Right atrium auricular region (tissue), 2 donors: ENCODE results near the gene SPATA6L. TPM values are rescaled to one million over a fixed set of nuclear protein-coding genes. Genes with fewer than 3 reads are reported as not detected.

Source experiments
- DNase-seq: peaks from one replicate; pipeline ENCODE4 v3.0.0-alpha.2; 2019; ENCODE audit warnings: low spot score
- H3K27ac ChIP-seq, 2 donors: fragments of 200-600 bp; sonication (generic); 1 replicate in 1 of 2; 2 replicates in 1 of 2; pipeline ENCODE4 v1.5.1; 2016 to 2019
- H3K27me3 ChIP-seq, 2 donors: fragments of 200-600 bp; sonication (generic); one replicate each; pipeline versions ENCODE4 v1.5.1 to v1.6.0; 2017 to 2019
- H3K36me3 ChIP-seq: fragments of 200-600 bp; sonication (generic); one replicate; pipeline ENCODE4 v1.5.1; 2016
- H3K4me1 ChIP-seq, 2 donors: fragments of 200-600 bp; sonication (generic); one replicate each; pipeline versions ENCODE4 v1.5.1 to v1.6.0; 2017 to 2019
- H3K4me3 ChIP-seq, 2 donors: fragments of 200-600 bp; sonication (generic); 1 replicate in 1 of 2; 2 replicates in 1 of 2; pipeline ENCODE4 v1.5.1; 2017 to 2019; ENCODE audit warnings: mild to moderate bottlenecking in 1 of 2, moderate library complexity in 1 of 2
- H3K9me3 ChIP-seq, 2 donors: fragments of 200-600 bp; sonication (generic); one replicate each; pipeline ENCODE4 v1.5.1; 2019
- total RNA-seq, 2 donors: library from RNA; depleted of rRNA; stranded (reverse); fragments of >200 nt; gene quantifications; one replicate each; pipeline ENCODE4 v1.1.0, GENCODE V29; 2016
- TF ChIP-seq, protein P1 (sequence below), 2 donors: fragments of 200-600 bp; sonication (generic); IDR thresholded peaks; one replicate each; pipeline ENCODE4 v1.5.1; 2019; ENCODE audit warnings: antibody characterized with exemption in 2 of 2

The SPATA6L gene
- total RNA-seq, 2 donors from 2014 or later: 0.15 to 1.3 TPM

DNA sequence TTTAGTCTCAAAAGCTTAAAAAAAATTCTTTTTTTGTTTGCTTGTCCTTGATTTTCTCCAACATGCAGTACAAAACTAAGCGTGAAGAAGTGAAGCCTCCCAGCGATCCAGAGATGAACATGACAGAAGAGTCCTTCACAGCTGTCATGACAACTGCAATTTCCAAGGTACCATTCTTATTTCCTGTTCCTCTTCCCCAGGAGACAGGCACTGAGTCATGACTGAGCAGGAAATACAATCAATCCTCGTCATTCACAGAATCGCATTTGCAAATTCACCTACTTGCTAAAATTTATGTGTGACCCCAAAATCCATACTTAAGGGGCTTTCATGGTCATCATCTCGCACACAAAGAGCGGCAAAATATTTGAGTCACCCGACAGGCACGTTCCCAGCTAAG is 98.7 kb downstream of the SPATA6L start:
- TF ChIP-seq, protein P1, sequence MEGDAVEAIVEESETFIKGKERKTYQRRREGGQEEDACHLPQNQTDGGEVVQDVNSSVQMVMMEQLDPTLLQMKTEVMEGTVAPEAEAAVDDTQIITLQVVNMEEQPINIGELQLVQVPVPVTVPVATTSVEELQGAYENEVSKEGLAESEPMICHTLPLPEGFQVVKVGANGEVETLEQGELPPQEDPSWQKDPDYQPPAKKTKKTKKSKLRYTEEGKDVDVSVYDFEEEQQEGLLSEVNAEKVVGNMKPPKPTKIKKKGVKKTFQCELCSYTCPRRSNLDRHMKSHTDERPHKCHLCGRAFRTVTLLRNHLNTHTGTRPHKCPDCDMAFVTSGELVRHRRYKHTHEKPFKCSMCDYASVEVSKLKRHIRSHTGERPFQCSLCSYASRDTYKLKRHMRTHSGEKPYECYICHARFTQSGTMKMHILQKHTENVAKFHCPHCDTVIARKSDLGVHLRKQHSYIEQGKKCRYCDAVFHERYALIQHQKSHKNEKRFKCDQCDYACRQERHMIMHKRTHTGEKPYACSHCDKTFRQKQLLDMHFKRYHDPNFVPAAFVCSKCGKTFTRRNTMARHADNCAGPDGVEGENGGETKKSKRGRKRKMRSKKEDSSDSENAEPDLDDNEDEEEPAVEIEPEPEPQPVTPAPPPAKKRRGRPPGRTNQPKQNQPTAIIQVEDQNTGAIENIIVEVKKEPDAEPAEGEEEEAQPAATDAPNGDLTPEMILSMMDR (IDR thresholded peaks at IDR 0.05): no peak
- Histone ChIP-seq H3K36me3 (no peaks in the 10 kb centered on the region), H3K9me3 (no peaks in the 10 kb centered on the region), H3K4me3 (no peak overlapping the region), H3K4me1 (no peaks in the 10 kb centered on the region), H3K27ac (no peak overlapping the region), H3K27me3 (no peaks in the 10 kb centered on the region)
- no peak for DNase-seq

DNA sequence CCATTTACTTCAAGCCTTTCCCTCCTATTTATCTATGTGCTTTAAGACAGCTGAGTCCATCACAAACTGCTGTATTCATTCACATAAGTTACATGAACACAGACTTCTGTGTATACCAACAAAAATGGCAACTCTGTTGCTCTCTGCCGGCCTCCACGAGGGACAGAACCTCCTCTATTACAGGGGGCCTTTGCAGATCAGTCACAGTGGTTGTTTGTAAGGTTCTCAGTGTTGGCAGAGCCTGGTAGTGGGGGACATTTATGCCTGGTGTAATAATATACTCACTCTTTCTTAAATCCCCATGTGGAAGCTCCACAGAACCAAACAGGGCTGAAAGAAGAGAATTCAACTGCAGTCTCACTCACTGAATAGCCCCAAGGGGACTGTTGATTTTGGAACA is 99.5 kb downstream of the SPATA6L start:
- Histone ChIP-seq H3K36me3 (no peaks in the 10 kb centered on the region), H3K27me3 (no peaks in the 10 kb centered on the region), H3K4me1 (no peaks in the 10 kb centered on the region), H3K27ac (no peak overlapping the region), H3K9me3 (no peaks in the 10 kb centered on the region), H3K4me3 (no peak overlapping the region)
- no peak for DNase-seq
- TF ChIP-seq, protein P1 (IDR thresholded peaks at IDR 0.05): no peak

DNA sequence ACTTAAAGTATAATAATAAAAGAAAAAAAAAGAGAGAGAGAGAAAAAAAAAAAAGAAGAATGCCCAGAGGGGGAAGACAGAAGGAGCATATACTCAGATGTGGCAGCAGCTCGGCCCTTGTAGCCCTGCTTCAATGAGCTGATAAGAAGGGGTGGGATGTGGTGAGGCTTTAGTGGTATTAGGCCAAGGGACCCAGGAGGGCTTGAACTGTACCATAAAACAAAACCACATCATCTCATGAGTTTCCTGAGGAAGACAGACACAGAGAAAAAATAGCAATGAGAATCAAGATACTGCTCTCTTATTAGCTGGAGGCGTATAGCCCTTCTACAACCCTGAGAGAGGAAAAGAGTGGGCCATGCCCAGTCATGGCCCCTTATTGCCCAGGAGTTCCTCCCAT is 103.2 kb downstream of the SPATA6L start:
- peaks cover 0 to 4% of the 10 kb centered on the region in 2 donors for H3K4me1 ChIP-seq
- no peak overlapping the region for H3K27ac ChIP-seq
- no peaks in the 10 kb centered on the region for H3K27me3 ChIP-seq
- no peaks in the 10 kb centered on the region for H3K9me3 ChIP-seq
- TF ChIP-seq, protein P1 (IDR thresholded peaks at IDR 0.05): no peak
- H3K4me3 ChIP-seq: no peak overlapping the region
- no peaks in the 10 kb centered on the region for H3K36me3 ChIP-seq
- DNase-seq: no peak

DNA sequence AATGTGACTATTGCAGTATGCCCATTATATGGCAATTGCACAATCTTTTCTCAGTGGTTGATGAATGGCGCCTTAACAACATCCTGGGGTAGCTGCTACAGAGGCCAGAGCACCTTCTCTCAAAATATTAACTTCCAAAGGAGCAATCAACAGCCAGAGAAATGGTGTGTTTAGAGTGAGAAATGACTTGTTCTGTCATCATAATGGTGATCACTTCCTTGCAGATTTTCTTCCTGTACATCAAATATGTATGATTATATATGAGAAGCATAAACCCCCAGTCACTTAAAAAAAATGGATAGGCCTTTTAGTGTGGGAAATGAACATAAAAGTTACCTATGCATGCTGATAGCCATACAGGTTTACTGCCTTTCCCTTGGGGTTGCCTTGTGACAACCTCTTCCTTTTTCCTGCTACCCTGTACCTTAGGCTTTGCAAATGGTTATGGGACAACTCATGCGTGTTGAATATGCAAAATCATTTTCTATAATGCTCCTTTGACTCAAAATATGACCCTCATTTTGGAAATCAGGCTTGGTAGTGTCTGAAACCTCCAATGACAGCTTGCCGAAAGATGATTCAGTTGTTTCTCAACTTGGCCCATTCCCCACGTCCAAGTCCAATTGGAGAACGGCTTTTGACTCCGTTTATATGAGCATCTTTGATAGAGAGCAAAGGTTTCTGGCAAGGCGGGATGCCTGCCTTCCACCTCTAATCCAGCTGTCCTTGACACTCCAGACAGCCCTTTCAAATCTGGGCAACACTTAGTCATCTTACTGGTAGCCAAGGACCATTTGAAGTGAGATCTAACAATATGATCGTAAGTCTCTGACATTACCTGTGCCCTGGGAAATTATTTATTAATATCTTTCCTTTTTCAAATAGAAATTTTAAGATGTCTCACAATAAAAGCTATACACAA is 106.8 kb downstream of the SPATA6L start:
- Histone ChIP-seq H3K27me3 (no peaks in the 10 kb centered on the region), H3K4me3 (no peak overlapping the region), H3K9me3 (no peaks in the 10 kb centered on the region), H3K27ac (no peak overlapping the region), H3K36me3 (no peaks in the 10 kb centered on the region), H3K4me1 (peaks cover 0 to 5% of the 10 kb centered on the region in 2 donors)
- TF ChIP-seq, protein P1 (IDR thresholded peaks at IDR 0.05): no peak
- no peak for DNase-seq

DNA sequence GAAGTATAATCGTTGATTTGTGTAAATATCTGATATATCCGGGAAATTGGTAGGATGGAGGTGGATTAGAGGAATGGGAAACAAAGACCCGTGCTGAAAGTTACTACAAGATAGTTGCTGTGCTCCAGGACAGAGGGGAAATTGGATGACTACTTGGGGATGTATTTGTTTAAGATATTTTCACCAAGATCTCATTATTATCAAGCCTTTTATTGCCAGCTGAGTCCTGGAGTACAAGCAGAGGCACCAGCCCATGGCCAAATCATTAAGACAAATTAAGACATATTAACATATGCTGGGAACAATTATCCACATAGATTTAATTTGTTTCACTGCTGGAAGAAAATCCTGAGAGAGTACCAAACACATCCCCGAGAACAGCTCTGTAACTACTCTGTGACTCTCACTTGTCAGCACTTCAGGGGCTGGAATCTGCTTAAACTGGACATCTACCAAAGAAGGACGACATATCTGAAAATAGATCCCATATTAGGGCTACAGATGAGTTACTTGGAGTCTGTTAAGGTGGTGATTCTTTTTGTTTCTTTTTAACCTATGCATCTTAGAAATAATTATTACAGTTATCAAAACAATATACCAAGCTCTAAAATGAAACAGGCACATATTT is 107.8 kb downstream of the SPATA6L start:
- Histone ChIP-seq H3K27me3 (no peaks in the 10 kb centered on the region), H3K4me1 (peaks cover 0 to 5% of the 10 kb centered on the region in 2 donors), H3K9me3 (no peaks in the 10 kb centered on the region), H3K27ac (peak overlapping the region in 1 of 2 donors; percentile 33), H3K4me3 (no peak overlapping the region), H3K36me3 (no peaks in the 10 kb centered on the region)
- TF ChIP-seq, protein P1 (IDR thresholded peaks at IDR 0.05): no peak
- no peak for DNase-seq
